OCI-LY1 (cell line): Measurements from ENCODE around the gene MCOLN1.
"Not testable (repeated sequence)": the region's sequence is repeated elsewhere in the genome, so short reads cannot be mapped to it uniquely, and the experiment has no call there.

Experiments
- H2AFZ ChIP-seq: fragments of 200-600 bp; sonication (generic), shearing (Covaris generic); 2 replicates; pipeline ENCODE4 v1.6.0; 2014; ENCODE audit warnings: antibody characterized with exemption, mild to moderate bottlenecking, low read length
- H3F3A ChIP-seq: fragments of 200-600 bp; sonication (generic), shearing (Covaris generic); 2 replicates; pipeline ENCODE4 v1.6.0; 2014; ENCODE audit warnings: mild to moderate bottlenecking, antibody characterized with exemption, low read length, moderate library complexity; ENCODE audit not compliant: insufficient read depth
- H3K27ac ChIP-seq: fragments of 200-600 bp; sonication (generic); 2 replicates; pipeline ENCODE4 v1.5.1; 2014; ENCODE audit warnings: low read length, mixed run types, mild to moderate bottlenecking, low read depth; ENCODE audit not compliant: poor library complexity, severe bottlenecking
- H3K27me3 ChIP-seq: fragments of 200-600 bp; sonication (generic); 2 replicates; pipeline ENCODE4 v1.6.0; 2014; ENCODE audit warnings: antibody characterized with exemption, mild to moderate bottlenecking, low read length, moderate library complexity; ENCODE audit not compliant: insufficient read depth
- H3K36me3 ChIP-seq: fragments of 200-600 bp; sonication (generic); 2 replicates; pipeline ENCODE4 v1.6.1; 2014; ENCODE audit warnings: mild to moderate bottlenecking, antibody characterized with exemption, low read length, moderate library complexity, mixed read lengths; ENCODE audit not compliant: insufficient read depth
- H3K4me1 ChIP-seq: fragments of 200-600 bp; sonication (generic); 2 replicates; pipeline ENCODE4 v1.5.1; 2014; ENCODE audit warnings: mild to moderate bottlenecking, low read length, moderate library complexity; ENCODE audit not compliant: insufficient read depth, severe bottlenecking
- H3K4me2 ChIP-seq: fragments of 200-600 bp; sonication (generic), shearing (Covaris generic); 2 replicates; pipeline ENCODE4 v1.6.1; 2014; ENCODE audit warnings: low read length
- H3K4me3 ChIP-seq: fragments of 200-600 bp; sonication (generic); 2 replicates; pipeline ENCODE4 v1.5.1; 2014; ENCODE audit warnings: low read length, low read depth, mild to moderate bottlenecking, mixed read lengths; ENCODE audit not compliant: poor library complexity, severe bottlenecking
- H3K79me2 ChIP-seq: fragments of 200-600 bp; shearing (Covaris generic); 2 replicates; pipeline ENCODE4 v1.6.1; 2016; ENCODE audit warnings: mixed run types, low read length, mixed read lengths; ENCODE audit not compliant: insufficient read depth
- H3K9ac ChIP-seq: fragments of 200-600 bp; sonication (generic), shearing (Covaris generic); 2 replicates; pipeline ENCODE4 v1.6.1; 2014; ENCODE audit warnings: mild to moderate bottlenecking, low read length, mixed read lengths
- H3K9me2 ChIP-seq: fragments of 200-600 bp; sonication (generic), shearing (Covaris generic); 2 replicates; pipeline ENCODE4 v1.6.1; 2014; ENCODE audit warnings: low read depth, mild to moderate bottlenecking, low read length, mixed read lengths
- H3K9me3 ChIP-seq: fragments of 200-600 bp; shearing (Covaris generic); 2 replicates; pipeline ENCODE4 v1.6.1; 2014; ENCODE audit warnings: low read length, mixed read lengths
- H4K20me1 ChIP-seq: fragments of 200-600 bp; sonication (generic), shearing (Covaris generic); 2 replicates; pipeline ENCODE4 v1.6.0; 2016; ENCODE audit warnings: mild to moderate bottlenecking, low read length; ENCODE audit not compliant: insufficient read depth
- EZH2 ChIP-seq: fragments of 200-600 bp; sonication (generic), shearing (Covaris generic); IDR thresholded peaks from 2 replicates; pipeline ENCODE4 v1.8.0; 2017; ENCODE audit warnings: borderline replicate concordance, mixed run types, mild to moderate bottlenecking, antibody characterized with exemption, low read length, moderate library complexity, mixed read lengths
- TF ChIP-seq, protein P1 (sequence below): fragments of 200-600 bp; sonication (generic), shearing (Covaris generic); IDR thresholded peaks from 2 replicates; pipeline ENCODE4 v1.5.1; 2017; ENCODE audit warnings: mild to moderate bottlenecking, antibody characterized with exemption, low read length, moderate library complexity, mixed read lengths

Gene MCOLN1

DNA sequence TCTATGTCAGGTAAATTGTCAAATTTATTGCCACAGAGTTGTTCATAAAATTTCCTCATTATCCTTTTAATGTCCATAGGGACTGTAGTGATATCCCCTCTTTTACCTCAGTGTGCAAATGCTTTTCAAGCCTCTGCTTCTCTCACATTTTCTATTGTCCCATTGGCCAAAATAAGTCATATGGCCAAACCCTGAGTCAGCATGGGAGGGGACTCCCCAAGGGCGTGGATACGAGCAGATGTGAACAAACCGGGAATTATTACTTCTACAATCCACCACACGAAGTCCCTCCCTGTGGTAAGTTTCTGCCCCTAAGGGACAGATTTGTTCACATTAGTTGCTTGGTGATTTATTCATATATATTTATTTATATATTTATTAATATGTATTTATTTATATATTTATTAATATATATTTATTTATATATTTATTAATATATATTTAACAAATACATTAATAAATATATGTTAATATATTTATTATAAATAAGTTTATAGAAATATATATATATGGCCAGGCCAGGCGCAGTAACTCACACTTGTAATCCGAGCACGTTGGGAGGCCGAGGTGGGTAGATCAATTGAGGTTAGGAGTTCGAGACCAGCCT, 53.1 kb downstream of the MCOLN1 start:
- no peaks in the 10 kb centered on the region for H4K20me1 ChIP-seq
- no peak overlapping the region for H2AFZ ChIP-seq
- H3K9ac ChIP-seq: no peak overlapping the region
- H3K36me3 ChIP-seq: no peaks in the 10 kb centered on the region
- H3K4me3 ChIP-seq: no peak overlapping the region
- H3K9me2 ChIP-seq: no peaks in the 10 kb centered on the region
- no peak overlapping the region for H3K4me2 ChIP-seq
- TF ChIP-seq, protein P1, sequence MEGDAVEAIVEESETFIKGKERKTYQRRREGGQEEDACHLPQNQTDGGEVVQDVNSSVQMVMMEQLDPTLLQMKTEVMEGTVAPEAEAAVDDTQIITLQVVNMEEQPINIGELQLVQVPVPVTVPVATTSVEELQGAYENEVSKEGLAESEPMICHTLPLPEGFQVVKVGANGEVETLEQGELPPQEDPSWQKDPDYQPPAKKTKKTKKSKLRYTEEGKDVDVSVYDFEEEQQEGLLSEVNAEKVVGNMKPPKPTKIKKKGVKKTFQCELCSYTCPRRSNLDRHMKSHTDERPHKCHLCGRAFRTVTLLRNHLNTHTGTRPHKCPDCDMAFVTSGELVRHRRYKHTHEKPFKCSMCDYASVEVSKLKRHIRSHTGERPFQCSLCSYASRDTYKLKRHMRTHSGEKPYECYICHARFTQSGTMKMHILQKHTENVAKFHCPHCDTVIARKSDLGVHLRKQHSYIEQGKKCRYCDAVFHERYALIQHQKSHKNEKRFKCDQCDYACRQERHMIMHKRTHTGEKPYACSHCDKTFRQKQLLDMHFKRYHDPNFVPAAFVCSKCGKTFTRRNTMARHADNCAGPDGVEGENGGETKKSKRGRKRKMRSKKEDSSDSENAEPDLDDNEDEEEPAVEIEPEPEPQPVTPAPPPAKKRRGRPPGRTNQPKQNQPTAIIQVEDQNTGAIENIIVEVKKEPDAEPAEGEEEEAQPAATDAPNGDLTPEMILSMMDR: no peak
- no peak for TF ChIP-seq EZH2
- no peaks in the 10 kb centered on the region for H3K9me3 ChIP-seq
- H3F3A ChIP-seq: no peaks in the 10 kb centered on the region
- no peak overlapping the region for H3K27ac ChIP-seq
- H3K79me2 ChIP-seq: no peaks in the 10 kb centered on the region
- H3K27me3 ChIP-seq: no peaks in the 10 kb centered on the region
- H3K4me1 ChIP-seq: no peaks in the 10 kb centered on the region

DNA sequence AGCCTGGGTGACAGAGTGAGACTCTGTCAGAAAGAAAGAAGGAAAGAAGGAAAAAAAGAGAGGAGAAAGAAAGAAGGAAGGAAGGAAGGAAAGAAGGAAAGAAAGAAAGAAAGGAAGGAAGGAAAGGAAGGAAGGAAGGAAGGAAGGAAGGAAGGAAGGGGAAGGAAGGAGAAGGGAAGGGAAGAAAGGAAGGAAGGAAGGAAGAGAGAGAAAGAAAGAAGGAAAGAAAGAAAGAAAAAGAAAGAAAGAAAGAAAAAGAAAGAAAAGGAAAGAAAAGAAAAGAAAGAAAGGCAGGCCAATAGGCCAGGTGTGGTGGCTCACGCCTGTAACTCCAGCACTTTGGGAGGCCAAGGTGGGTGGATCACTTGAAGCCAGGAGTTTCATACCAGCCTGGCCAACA, 55.0 kb downstream of the MCOLN1 start:
- not testable (repeated sequence) for H3K27me3 ChIP-seq, H3K9me2 ChIP-seq, H3F3A ChIP-seq, H3K4me1 ChIP-seq, H2AFZ ChIP-seq, H4K20me1 ChIP-seq, H3K9me3 ChIP-seq, H3K27ac ChIP-seq, H3K9ac ChIP-seq, H3K4me2 ChIP-seq, H3K4me3 ChIP-seq, H3K79me2 ChIP-seq, H3K36me3 ChIP-seq

DNA sequence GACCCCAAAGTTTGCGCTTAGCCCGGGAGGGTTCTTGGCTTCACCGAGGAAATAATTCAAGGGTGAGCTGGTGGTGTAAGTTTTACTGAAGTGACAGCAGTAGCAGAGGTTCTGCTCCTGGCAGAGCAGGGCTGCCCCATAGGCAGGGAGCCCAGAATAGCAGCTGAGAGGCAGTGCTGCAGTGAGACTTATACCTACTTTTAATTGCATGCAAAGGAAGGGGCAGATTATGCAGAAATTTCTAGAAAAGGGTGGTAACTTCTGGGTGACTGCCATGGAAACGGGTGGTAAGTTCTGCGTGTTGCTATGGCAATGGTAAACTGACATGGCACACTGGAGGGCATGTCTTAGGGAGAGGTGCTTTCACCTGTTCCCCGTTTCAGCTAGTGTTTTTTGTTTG, 55.7 kb downstream of the MCOLN1 start:
- no peaks in the 10 kb centered on the region for H3K27me3 ChIP-seq
- no peaks in the 10 kb centered on the region for H3F3A ChIP-seq
- H2AFZ ChIP-seq: no peak overlapping the region
- TF ChIP-seq, protein P1: no peak
- no peak for TF ChIP-seq EZH2
- no peak overlapping the region for H3K9ac ChIP-seq
- H3K36me3 ChIP-seq: no peaks in the 10 kb centered on the region
- no peaks in the 10 kb centered on the region for H4K20me1 ChIP-seq
- no peak overlapping the region for H3K4me3 ChIP-seq
- no peaks in the 10 kb centered on the region for H3K4me1 ChIP-seq
- H3K27ac ChIP-seq: no peak overlapping the region
- H3K4me2 ChIP-seq: no peak overlapping the region
- no peaks in the 10 kb centered on the region for H3K9me3 ChIP-seq
- H3K79me2 ChIP-seq: no peaks in the 10 kb centered on the region
- no peaks in the 10 kb centered on the region for H3K9me2 ChIP-seq

DNA sequence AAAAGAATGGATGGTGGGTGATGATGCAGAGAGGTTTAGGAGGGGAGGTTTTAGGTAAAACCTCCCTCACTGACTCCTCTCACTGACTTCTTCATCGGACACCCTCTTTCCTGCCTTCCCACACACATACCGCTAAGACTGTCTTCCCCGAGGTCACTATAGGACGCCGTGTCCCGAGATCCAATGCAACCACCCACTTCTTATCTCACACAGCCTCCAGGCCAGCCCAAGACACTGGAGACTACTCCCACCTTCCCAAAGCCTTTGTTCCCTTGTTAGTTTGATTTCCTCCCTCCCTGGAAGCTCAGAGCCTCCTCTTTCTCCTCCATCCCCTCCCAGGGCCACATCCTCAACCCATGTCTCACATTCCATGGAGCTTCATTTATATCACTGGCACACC, 56.8 kb downstream of the MCOLN1 start:
- no peaks in the 10 kb centered on the region for H4K20me1 ChIP-seq
- H2AFZ ChIP-seq: no peak overlapping the region
- H3K4me3 ChIP-seq: no peak overlapping the region
- no peaks in the 10 kb centered on the region for H3K36me3 ChIP-seq
- no peaks in the 10 kb centered on the region for H3K4me1 ChIP-seq
- no peak for TF ChIP-seq EZH2
- TF ChIP-seq, protein P1: no peak
- no peaks in the 10 kb centered on the region for H3K9me2 ChIP-seq
- H3K9me3 ChIP-seq: no peaks in the 10 kb centered on the region
- no peak overlapping the region for H3K4me2 ChIP-seq
- H3K9ac ChIP-seq: no peak overlapping the region
- H3K27ac ChIP-seq: no peak overlapping the region
- no peaks in the 10 kb centered on the region for H3K27me3 ChIP-seq
- H3F3A ChIP-seq: no peaks in the 10 kb centered on the region
- H3K79me2 ChIP-seq: no peaks in the 10 kb centered on the region
